Fibroblast of the conjunctiva (primary cell): Measurements from ENCODE around the gene RAB36.
"Not testable (repeated sequence)": the region's sequence is repeated elsewhere in the genome, so short reads cannot be mapped to it uniquely, and the experiment has no call there.

Experiments used
- DNase-seq: peaks from one replicate; pipeline ENCODE4 v3.0.0-alpha.2; 2010; ENCODE audit warnings: low read depth

The RAB36 gene

DNA sequence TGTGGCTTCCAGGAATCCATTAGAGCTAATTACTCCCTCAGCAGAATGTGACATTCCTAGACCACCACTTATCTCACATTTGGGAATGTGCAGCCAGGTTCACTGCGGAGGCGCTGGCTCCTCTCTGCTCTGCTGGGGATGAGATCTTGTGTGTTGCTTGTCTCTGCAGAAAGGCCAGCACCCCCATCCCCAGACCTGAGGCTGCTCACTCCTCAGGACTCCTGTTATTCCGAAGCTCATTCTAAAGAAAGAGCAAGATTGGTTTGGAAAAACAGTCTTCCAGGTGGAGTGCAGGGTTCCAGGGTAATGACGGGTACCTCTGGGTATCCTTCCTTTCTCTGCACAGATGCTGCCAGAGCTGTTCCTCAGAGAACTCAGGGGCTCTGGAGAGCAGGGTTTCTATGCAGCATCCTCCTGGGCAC lies 24.3 kb upstream of the RAB36 start:
- no peak for DNase-seq

DNA sequence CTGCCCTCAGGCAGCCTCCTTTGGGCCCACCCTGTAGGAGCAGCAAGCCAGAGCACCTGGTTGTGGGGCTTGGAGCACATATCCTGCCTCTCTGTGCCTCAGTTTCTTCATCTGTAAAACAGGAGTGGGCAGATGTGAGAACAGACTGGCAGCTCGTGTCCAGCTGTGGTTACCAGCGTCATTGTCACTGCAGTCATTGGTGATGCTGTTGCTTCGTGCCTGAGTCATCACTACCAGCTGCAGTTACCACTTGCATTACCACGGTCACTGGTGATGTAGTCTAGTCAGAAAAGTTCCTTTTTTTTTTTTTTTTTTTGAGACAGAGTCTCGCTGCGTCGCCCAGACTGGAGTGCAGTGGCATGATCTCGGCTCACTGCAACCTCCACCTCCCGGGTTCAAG lies 23.9 kb upstream of the RAB36 start:
- no peak for DNase-seq

DNA sequence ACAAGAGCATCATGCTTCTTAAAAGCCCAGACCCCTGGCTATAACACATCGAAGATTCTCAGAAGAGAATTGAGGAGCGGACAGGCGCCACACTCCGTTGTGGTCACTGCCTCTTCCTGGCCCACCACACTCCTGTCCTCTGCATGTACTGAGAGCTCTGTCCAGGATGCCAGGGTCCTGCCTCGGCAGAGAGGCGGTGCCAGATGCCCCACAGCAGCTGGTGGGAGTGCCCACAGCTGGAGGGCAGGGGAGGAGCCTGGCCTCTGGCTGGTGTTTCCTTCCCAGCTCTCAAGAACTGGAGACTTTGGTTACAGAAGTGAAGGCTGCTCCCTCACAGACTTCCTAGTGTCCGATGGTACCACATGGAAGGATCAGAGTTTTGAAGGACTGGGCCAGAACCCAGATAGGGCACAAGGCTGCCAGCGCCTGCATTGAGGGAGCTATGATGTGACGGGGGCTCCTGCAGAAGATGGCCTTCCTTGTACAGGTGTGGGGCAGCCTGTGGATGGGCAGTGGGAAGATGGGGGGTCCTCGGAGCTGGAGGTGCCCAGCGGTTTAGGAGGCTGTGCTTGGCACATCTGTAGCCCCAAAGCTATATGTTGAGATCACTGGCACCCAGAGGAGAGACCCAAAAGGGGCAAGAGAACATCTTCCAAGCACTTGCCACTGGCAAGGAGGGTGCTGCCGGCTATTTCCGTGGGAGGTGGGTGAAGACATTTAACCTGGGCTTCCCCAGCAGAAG lies 22.9 kb upstream of the RAB36 start:
- no peak for DNase-seq

DNA sequence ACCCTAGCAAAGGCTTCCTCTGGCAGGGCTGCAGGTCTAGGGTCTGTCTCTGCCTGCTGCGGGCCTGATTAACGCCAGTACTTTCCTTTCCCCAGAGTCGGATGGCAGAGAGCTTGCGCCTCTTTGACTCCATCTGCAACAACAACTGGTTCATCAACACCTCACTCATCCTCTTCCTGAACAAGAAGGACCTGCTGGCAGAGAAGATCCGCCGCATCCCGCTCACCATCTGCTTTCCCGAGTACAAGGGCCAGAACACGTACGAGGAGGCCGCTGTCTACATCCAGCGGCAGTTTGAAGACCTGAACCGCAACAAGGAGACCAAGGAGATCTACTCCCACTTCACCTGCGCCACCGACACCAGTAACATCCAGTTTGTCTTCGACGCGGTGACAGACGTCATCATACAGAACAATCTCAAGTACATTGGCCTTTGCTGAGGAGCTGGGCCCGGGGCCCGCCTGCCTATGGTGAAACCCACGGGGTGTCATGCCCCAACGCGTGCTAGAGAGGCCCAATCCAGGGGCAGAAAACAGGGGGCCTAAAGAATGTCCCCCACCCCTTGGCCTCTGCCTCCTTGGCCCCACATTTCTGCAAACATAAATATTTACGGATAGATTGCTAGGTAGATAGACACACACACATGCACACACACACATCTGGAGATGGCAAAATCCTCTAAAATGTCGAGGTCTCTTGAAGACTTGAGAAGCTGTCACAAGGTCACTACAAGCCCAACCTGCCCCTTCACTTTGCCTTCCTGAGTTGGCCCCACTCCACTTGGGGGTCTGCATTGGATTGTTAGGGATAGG lies 22.1 kb upstream of the RAB36 start:
- no peak for DNase-seq

DNA sequence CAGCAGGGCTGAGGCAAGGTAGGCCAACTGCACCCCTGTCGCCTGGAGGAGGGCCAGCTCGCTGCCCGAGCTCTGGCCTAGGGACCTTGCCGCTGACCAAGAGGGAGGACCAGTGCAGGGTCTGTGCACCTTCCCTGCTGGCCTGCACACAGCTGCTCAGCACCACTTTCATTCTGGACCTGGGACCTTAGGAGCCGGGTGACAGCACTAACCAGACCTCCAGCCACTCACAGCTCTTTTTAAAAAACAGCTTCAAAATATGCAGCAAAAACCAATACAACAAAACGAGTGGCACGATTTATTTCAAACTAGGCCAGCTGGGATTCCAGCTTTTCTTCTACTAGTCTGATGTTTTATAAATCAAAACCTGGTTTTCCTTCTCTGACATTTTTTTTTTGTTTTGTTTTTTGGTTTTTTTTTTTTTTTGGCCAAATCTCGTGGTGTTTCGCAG lies 21.4 kb upstream of the RAB36 start:
- no peak for DNase-seq

DNA sequence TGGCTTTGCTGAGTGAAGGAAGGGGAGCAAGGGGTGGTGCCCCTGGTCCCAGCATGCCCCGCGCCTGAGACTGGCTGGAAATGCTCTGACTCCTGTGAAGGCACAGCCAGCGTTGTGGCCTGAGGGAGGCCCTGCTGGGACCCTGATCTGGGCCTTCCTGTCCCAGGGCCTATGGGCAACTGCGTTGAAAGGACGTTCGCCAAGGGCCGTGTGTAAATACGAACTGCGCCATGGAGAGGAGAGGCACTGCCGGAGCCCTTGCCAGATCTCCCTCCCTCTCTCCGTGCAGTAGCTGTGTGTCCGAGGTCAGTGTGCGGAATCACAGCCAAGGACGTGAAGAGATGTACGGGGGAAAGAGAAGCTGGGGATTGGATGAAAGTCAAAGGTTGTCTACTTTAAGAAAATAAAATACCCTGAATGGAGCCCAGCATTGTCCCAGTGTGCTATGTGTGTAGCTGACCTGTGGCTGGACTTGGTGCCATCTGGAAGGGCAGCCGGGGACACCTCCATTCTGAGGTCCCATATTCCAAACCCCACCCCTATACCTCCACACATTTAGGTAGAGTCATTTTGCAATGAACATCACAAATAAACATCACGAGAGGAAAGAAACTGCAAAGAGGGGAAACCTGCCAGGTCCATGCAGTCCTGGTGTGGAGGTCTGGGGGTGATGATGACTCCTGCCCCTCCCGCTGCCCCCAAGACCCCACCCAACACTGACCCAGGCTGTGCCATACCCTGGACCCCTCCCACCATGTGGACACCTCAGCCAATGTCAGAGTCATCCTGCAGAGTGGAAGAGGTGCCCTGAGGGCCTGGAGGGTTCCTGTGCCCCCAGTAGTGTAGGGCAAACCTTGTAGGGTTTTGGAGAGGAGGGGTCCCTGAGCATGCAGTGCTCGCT lies 20.4 kb upstream of the RAB36 start:
- DNase-seq, result no peak

DNA sequence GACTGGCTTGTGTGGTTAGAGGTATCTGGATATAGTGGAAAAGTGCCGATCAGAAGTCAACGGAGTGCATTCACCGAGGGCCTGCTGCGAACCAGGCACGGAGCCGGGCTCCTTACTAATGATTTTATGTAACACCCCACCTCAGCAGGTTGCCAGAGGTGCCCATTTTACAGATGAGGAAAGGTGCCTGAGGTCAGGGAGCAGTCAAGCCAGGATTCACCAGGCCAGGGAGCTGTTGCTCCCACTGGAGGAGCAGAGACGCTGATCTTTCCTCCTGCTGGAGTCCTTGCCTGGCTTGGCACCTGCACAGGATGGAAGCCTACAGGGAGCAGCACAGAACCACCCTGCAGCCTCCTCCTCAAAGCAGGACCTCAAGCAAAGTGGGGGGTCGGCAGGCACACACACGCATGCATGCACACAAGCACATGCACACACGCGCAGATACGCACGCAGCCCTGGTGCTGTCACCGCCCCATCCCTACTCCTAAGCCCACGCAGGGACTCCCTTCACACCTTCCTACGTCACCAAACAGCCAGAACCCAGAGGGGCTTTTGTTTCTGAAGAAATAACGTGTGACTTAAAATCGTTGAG lies 19.7 kb upstream of the RAB36 start:
- DNase-seq, result no peak

DNA sequence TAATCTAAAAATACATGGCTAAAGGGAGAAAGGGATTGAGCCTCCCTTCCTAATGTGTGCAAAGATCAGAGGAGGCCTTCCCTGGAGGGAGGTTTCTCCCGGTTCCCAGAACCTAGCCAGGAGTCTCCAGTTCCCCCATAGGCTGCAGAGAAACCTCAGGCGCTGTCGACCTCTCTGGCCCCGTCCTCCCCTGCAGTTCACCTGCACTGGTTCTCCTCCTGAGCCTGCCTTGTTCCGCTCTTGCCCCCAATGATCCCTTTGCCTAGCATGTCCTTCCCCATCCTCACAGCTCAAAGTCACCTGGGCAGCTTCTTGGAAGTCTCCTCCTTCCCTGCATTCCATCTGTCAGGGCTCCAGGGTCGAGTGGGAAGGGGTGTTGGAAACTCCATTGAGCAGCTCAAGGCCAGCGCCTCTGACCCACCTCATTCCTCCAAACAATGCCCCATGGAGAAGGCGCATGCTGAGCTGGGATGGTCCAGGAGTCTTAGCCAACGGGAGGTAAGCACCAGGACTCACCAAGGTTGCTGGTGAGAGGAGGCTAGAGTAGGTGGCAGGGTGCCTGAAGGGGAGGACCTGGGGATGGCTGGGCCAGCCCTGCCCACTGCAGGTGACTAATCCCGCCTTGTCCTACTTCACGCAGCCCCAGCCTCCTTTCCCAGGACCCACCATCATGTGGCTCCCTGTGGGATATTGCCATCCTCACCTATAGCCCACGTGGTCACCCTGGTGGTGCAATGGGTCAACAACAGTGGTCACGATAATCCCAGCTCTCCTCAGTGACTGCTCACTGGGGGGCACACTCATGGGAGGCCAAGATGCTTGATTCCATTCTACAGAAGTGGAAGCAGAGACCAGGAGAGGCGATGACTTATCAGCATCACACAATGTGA lies 18.9 kb upstream of the RAB36 start:
- DNase-seq, result no peak

DNA sequence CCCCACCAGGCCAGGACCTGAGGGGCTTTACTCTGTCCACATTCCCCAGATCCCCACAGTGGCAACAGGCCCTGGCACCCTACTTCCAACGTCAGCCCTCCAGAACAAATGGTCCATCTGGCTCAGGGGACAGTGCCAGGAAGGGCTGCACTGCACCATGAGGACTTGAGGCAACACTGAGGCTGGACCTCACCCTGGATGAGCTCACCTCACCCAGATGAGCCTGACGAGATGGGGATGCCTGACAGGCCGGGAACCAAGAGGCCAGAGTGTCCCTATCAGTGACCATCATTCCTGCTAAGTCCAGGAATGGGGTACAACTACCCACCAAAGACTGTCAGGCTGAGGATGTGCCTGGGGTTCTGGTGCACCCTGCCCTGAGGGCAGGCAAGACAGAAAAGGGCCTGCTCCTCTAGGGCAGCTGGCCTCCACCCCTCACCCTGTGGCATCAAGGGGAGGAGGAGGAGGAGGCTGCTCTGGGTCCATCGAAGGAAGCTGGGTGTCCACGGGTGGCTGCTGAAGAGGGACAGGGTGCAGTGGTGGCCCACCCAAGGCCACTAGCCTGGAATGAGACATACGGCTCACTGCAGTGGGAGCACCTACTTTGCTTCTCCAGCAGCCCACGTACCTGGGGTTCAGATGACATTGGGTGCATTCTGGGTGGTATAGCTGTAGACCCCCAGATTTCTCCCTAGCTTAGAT lies 18.1 kb upstream of the RAB36 start:
- DNase-seq, result no peak

DNA sequence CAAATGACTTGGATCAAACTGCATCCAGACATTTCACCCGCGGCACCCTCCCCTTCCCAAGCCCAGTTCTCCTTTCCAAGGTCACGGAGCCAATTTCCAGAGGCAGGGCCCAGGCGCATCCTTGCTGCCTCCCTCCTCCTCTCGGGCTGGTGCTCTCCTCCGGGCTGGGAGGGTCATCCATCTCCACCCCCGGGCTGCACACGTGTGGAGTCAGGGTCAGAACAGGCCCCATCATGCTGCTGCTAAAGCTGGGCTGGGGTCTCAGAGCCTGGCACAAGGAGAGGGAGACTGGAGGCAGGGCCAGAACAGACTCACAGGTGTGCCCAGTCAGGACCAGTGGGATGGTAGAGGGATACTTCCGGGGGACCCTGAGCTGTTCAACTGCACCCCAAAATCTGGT lies 17.5 kb upstream of the RAB36 start:
- DNase-seq, result no peak

DNA sequence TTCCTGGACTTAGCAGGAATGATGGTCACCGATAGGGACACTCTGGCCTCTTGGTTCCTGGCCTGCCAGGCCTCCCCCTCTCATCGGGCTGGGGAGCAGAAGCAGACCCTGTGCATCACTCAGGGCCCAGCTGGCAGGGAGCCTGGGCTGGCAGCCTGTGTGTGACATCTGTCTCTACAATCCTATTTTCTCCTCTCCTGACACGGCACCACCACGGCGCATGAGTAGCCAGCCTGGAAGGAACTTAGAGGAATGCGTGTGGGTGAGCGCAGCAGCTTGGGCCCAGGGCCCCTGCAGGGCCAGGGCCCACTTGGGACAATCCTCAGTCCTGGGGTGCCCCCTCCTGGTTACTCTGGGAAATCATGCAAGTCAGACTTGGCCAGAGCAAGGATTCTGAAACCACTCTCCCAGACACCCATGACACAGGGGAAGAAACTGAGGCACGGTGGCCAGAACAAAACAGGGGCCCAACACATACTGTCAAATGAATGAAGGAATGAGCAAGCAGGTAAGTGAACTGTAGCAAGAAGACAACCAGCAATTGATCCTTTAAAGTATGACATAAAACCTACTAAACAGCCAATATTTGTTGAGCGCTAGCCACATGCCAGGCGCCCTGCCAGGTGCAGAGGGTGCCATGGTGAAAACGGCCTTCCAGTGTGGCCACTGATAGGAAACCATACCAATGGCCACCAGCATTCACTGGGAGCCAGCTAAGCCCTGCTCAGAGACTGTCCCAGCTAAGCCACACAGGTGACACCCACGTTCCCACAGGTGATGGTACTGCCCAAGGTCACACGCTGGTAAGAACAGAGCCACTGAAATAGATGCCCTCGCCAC lies 16.8 kb upstream of the RAB36 start:
- peak; percentile 56 for DNase-seq

DNA sequence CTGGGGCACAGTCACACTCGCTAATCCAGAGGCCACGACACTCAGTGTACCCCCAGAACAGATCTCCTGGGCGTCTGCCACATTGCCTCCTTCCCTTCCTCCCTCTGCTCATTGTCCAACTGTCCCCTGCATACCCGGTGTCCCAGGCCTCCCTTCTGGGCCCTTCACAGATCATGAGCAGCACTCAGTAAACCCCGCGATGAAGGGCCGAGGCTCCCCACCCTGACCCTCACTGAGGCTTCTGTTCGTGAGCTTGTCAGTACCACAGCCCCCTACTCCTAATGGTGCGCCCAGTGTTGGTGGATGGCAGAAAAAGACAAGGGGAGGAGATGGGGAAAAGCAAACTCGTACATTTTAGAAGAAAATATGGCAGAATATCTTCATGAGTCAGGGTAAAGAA lies 16.1 kb upstream of the RAB36 start:
- no peak for DNase-seq

DNA sequence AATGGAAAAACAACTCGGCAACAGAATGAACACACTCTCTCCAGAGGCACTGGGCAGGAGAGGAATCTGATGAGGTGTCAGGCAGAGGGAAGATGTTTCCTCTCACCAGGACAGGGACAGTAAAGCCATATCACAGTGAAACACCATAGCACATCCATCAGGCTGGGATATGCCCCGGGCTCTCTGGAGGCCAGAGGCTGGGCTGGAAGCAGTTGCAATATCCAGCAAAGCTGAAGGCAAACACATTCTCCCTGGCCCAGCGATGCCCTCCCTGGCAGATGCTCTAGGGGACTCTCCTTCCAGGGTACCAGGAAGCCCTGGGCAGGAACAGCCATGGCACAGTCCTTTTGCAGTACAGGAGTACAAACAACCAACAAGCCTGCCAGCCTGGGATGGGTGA lies 14.6 kb upstream of the RAB36 start:
- no peak for DNase-seq

DNA sequence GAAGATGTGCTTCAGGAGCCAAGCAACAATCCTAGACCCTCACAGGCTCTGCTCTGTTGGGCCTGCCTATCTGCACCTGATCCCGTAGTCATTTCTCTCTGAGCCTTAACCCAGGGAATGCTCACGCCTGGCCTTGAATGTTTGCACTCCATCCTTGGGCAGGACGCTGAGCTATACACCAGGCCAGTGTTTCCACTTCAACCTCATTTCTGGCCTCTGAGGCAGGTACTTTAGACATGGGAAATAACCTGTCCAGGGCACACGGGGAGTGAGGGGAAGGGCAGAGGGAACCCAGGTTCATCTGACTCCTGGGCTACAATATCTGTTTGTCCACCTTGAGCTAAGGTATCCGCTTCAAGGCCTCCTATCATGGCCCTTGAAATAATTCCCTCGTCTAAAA lies 13.3 kb upstream of the RAB36 start:
- DNase-seq, result no peak

DNA sequence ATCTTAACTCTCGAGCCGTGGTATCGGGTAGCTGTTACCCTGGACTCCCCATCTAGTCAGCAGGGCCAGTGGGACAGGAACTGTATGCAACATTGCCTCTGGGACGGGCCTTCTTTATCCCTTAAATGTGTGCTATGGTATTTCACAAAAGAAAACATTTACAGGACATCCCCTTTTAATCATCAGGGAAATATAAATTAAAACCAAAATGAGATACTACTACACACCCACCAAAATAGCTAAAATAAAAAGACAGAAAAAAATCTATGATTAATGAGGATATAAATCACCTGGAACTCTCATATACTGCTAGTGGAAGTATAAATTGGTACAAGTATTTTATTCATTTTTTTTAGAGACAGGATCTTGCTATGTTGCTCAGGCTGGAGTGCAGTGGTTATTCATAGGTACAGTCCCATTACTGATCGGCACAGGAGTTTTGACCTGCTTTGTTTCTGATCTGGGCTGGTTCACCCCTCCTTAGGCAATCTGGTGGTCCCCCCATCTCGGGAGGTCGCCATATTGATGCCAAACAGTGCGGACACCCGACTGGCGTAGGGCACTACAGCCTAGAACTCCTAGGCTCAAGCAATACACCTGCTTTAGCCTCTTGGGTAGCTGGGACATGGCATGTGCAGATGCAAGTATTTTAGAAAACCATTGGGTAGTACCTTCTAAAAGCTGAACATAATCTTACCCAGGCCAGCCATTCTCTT lies 12.7 kb upstream of the RAB36 start:
- DNase-seq, result no peak

DNA sequence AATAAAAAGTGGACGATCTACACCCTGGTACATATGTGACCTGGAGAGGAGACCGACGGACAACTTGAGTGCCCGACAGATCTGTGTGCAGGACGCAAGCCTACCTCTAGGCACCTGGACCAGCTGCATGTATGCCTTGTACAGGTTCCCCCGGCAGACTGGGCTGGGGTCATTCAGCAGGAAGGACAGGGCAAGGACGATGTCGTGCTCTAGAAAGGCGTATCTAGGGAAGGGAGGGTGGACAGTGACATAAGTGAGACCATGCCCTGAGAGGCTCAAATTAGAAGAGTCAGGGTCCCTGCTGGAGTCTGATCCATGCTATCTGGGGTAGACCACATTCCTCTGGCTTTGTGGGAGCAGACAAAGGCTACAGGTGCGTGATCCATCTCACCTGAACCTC lies 11.4 kb upstream of the RAB36 start:
- no peak for DNase-seq

DNA sequence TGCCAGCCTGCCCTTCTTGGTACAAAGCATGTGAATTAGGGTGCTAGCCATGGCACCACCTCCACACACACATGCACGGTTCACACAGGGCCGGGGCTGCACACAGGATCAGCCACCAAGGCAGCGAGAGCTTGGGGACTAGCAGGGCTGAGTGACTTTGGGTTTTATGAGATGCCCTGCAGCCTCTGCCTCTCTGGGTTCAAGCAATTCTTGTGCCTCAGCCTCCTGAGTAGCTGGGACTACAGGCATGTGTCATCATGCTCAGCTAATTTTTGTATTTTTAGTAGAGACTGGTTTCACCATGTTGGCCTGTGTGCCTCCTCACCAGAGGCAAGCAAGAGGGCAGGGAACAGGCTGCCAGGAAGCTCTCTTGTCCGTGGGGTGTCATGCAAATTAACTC lies 8.3 kb upstream of the RAB36 start:
- not testable (repeated sequence) for DNase-seq

DNA sequence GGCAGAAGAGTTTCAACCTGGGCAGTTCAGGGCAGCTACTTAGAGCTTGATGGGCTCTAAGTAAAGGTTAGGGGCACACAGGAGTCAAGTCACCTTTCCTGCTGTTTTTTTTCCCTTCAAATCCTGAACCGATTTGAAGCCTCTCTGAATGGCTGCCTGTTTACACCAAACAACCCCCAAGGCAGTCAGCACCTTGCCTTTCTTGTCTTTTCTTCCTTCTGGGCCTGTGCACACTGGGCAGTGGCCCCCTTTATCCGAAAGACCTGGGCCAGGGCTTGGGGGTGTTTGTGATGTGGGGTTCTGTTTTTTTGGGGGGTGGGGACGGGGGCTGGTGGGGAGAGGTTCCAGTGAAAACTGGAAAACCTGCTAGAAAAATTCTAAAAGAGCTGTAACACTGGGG lies 7.8 kb upstream of the RAB36 start:
- DNase-seq, result no peak
